Measurements from ENCODE around the gene EPHA5.

The EPHA5 gene

GRCh38 chr4:65658117-65658516, 12.2 kb downstream of the EPHA5 start:
- Histone ChIP-seq H3K4me3 (ENCODE audit: low read depth, low read length) (no peak overlapping the region), H3K9me3 (ENCODE audit: control insufficient read depth, insufficient read depth, low read depth, low read length) (no peaks in the 10 kb centered on the region), H3K36me3 (ENCODE audit: control insufficient read depth in 2 of 2, insufficient read depth in 1 of 2, low read length in 2 of 2) (no peaks in the 10 kb centered on the region), H3K4me1 (ENCODE audit: control insufficient read depth, insufficient read depth, low read length) (peaks cover 15% of the 10 kb centered on the region), H3K27ac (ENCODE audit: extremely low read depth, low read depth, low read length) (no peak overlapping the region)
- ChIA-PET POLR2A (interaction anchor here (1.6 to 2.2 kb wide), 2 partner anchors 10 to 12 kb away, joined by 6 to 10 read pairs; partner anchors contain the start of gene EPHA5), CTCF (interaction anchor here (0.6 kb wide), 1 partner anchor 45 kb away, joined by 3 read pairs; no protein-coding TSS in a partner anchor)
- TF ChIP-seq ZNF776 (tag by site-specific recombination; IDR thresholded peaks at IDR 0.05; ENCODE audit: borderline replicate concordance) = no peak
- no peak for TF ChIP-seq PRDM1 (tag by site-specific recombination; IDR thresholded peaks at IDR 0.05)
- no peak for TF ChIP-seq ZBTB17 (tag by site-specific recombination; IDR thresholded peaks at IDR 0.05)
- no peak for TF ChIP-seq ZNF341 (tag by site-specific recombination; IDR thresholded peaks at IDR 0.05; ENCODE audit: low read depth)
- no peak for TF ChIP-seq ZNF621 (tag by site-specific recombination; IDR thresholded peaks at IDR 0.05)
- TF ChIP-seq ZNF626 (tag by site-specific recombination; IDR thresholded peaks at IDR 0.05) = no peak
- TF ChIP-seq REPIN1 (tag by site-specific recombination; IDR thresholded peaks at IDR 0.05; ENCODE audit: low read depth) = no peak
- TF ChIP-seq ZNF48 (tag by site-specific recombination; IDR thresholded peaks at IDR 0.05) = no peak
- TF ChIP-seq ZNF266 (tag by site-specific recombination; IDR thresholded peaks at IDR 0.05; ENCODE audit: low read depth) = no peak
- TF ChIP-seq OVOL3 (tag by site-specific recombination; IDR thresholded peaks at IDR 0.05) = no peak
- no peak for TF ChIP-seq ZNF518A (tag by site-specific recombination; conservative IDR thresholded peaks at IDR 0.05; ENCODE audit: low read depth)
- no peak for TF ChIP-seq ZNF596 (tag by site-specific recombination; IDR thresholded peaks at IDR 0.05)
- TF ChIP-seq ZFP37 (tag by site-specific recombination; IDR thresholded peaks at IDR 0.05) = no peak
- no peak for TF ChIP-seq HIC1 (tag by site-specific recombination; IDR thresholded peaks at IDR 0.05)
- no peak for TF ChIP-seq ZNF302 (tag by site-specific recombination; IDR thresholded peaks at IDR 0.05; ENCODE audit: low read depth)
- TF ChIP-seq ZNF747 (tag by site-specific recombination; IDR thresholded peaks at IDR 0.05) = no peak
- TF ChIP-seq BCL11A (tag by site-specific recombination; IDR thresholded peaks at IDR 0.05; ENCODE audit: low read depth) = no peak

GRCh38 chr4:65656008-65656407, 14.3 kb downstream of the EPHA5 start:
- H3K4me1 ChIP-seq (ENCODE audit: control insufficient read depth, insufficient read depth, low read length) = peaks cover 10% of the 10 kb centered on the region

More at GRCh38 chr4:65656008-65656407, 14.3 kb downstream of the EPHA5 start:
- Histone ChIP-seq H3K4me3 (ENCODE audit: low read depth, low read length) (no peak overlapping the region), H3K27ac (ENCODE audit: extremely low read depth, low read depth, low read length) (no peak overlapping the region), H3K36me3 (ENCODE audit: control insufficient read depth in 2 of 2, insufficient read depth in 1 of 2, low read length in 2 of 2) (no peaks in the 10 kb centered on the region), H3K9me3 (ENCODE audit: control insufficient read depth, insufficient read depth, low read depth, low read length) (no peaks in the 10 kb centered on the region)
- TF ChIP-seq MYNN (tag by site-specific recombination; IDR thresholded peaks at IDR 0.05; ENCODE audit: borderline replicate concordance) = no peak
- ChIA-PET CTCF (no interaction called here), POLR2A (interaction anchor here (0.6 kb wide), 1 partner anchor 13 kb away, joined by 6 read pairs; no protein-coding TSS in a partner anchor)

Data from HEK293 (cell line).